H1 (cell line): ENCODE results near the gene NUP58. TPM values are rescaled to one million over a fixed set of nuclear protein-coding genes. Genes with fewer than 3 reads are reported as not detected.

ENCODE experiments used
- CTCF ChIP-seq, 3 experiments: IDR thresholded peaks; 1 replicate in 2 of 3; 2 replicates in 1 of 3; pipeline versions ENCODE4 v1.5.1 to v1.6.1; 2011; ENCODE audit warnings: low read length in 3 of 3, mild to moderate bottlenecking in 3 of 3, inconsistent platforms in 2 of 3, low read depth in 1 of 3, moderate library complexity in 1 of 3; ENCODE audit not compliant: insufficient read depth in 1 of 3; ENCODE audit errors: control extremely low read depth in 1 of 3
- E2F6 ChIP-seq: IDR thresholded peaks from 2 replicates; pipeline ENCODE4 v1.6.1; 2012; ENCODE audit warnings: inconsistent platforms
- GABPA ChIP-seq: IDR thresholded peaks from 2 replicates; pipeline ENCODE4 v1.6.1; 2011; ENCODE audit warnings: mild to moderate bottlenecking, low read length, moderate library complexity, borderline replicate concordance; ENCODE audit not compliant: insufficient read depth
- KDM1A ChIP-seq: fragments of 200-600, 300-600 bp; sonication (generic); IDR thresholded peaks from 2 replicates; pipeline ENCODE4 v1.7.1; 2016; ENCODE audit warnings: mild to moderate bottlenecking, low read length, borderline replicate concordance
- POU5F1 ChIP-seq: IDR thresholded peaks from 2 replicates; pipeline ENCODE4 v1.6.1; 2011; ENCODE audit warnings: low read depth, mild to moderate bottlenecking, low read length, moderate library complexity
- RAD21 ChIP-seq, 2 experiments: IDR thresholded peaks in 1 of 2; conservative IDR thresholded peaks in 1 of 2; 2 replicates each; pipeline ENCODE4 v1.6.1; 2011; ENCODE audit warnings: low read depth in 2 of 2, low read length in 2 of 2, improper control_type of control experiment in 1 of 2, inconsistent platforms in 1 of 2, mild to moderate bottlenecking in 1 of 2, moderate library complexity in 1 of 2
- SAP30 ChIP-seq: fragments of 300-600 bp; sonication (generic); IDR thresholded peaks from 2 replicates; pipeline ENCODE4 v1.7.1; 2012; ENCODE audit warnings: low read length, moderate library complexity, mild to moderate bottlenecking, inconsistent platforms; ENCODE audit not compliant: insufficient read depth, insufficient replicate concordance
- SIN3A ChIP-seq, 2 experiments: IDR thresholded peaks in 1 of 2; conservative IDR thresholded peaks in 1 of 2; 2 replicates each; pipeline ENCODE4 v1.6.1; 2011 to 2012; ENCODE audit warnings: low read length in 2 of 2, improper control_type of control experiment in 1 of 2, low read depth in 1 of 2, mild to moderate bottlenecking in 1 of 2
- polyA plus RNA-seq, 7 experiments: library from polyadenylated mRNA; depleted of rRNA in 3 of 7; stranded (reverse) in 5 of 7; unstranded in 2 of 7; fragments of >200 nt in 5 of 7; fragments of 200-250 nt in 2 of 7; gene quantifications; 1 replicate in 5 of 7; 2 replicates in 1 of 7; 4 replicates in 1 of 7; pipeline versions ENCODE4 v1.2.1 to v1.2.3, GENCODE V29; 2011 to 2013; ENCODE audit warnings: missing spikeins in 2 of 7, mixed read lengths in 2 of 7
- total RNA-seq: library from RNA; stranded (reverse); fragmentation: NEBNext Ultra II Directional; extraction: Animal tissue kit (Norgen Biotek cat#: 25700); gene quantifications from 2 replicates; pipeline ENCODE4 v1.2.1, GENCODE V29; 2021

Gene NUP58
- total and polyA plus RNA-seq, 2 of the 8 experiments (the other 6 are each of a cell fraction or from before 2014, with no cell fraction given), result 35.0 to 53.8 TPM

- TF ChIP-seq KDM1A, result no peak
- TF ChIP-seq SIN3A (conservative IDR thresholded peaks at IDR 0.05 in 1 of 2, IDR thresholded peaks at IDR 0.05 in 1 of 2; ENCODE audit: low read depth in 1 of 2, low read length in 2 of 2), result no peak
- no peak for TF ChIP-seq CTCF (IDR thresholded peaks at IDR 0.05; ENCODE audit: control extremely low read depth in 1 of 3, insufficient read depth in 1 of 3, low read depth in 1 of 3, low read length in 3 of 3)
- TF ChIP-seq POU5F1, result no peak
- TF ChIP-seq GABPA, result no peak
- no peak for TF ChIP-seq SAP30
- no peak for TF ChIP-seq E2F6
- TF ChIP-seq RAD21 (IDR thresholded peaks at IDR 0.05 in 1 of 2, conservative IDR thresholded peaks at IDR 0.05 in 1 of 2; ENCODE audit: low read depth in 2 of 2, low read length in 2 of 2), result no peak
Measured at GRCh38 chr13:25365720-25366235, 64.4 kb downstream of the NUP58 start (continued).
